Measurements from ENCODE around the gene AKAP8L.

Gene AKAP8L

GRCh38 chr19:15463861-15464371 is 45.1 kb upstream of the AKAP8L start:
- TF ChIP-seq CTCF (IDR thresholded peaks at IDR 0.05; ENCODE audit: control extremely low read depth, extremely low read depth, low read depth, missing control alignments) = no peak
- POLR2A ChIA-PET = interaction anchor here (0.6 to 1.3 kb wide), 2 partner anchors 45 to 1864 kb away, joined by 3 to 4 read pairs; partner anchors contain the start of gene AKAP8L
- DNase-seq (ENCODE audit: extremely low spot score) = peak; percentile 69
- CTCF ChIA-PET = interaction anchor here (0.9 to 1.9 kb wide), 5 partner anchors 11 to 92 kb away, joined by 3 to 5 read pairs (median 4); partner anchors contain the start of gene PGLYRP2

- POLR2A ChIA-PET = no interaction called here
Measured at GRCh38 chr19:15461694-15462093, 42.9 kb upstream of the AKAP8L start.

GRCh38 chr19:15457701-15458484 is 39.1 kb upstream of the AKAP8L start:
- DNase-seq (ENCODE audit: extremely low spot score) = no peak
- CTCF ChIA-PET = interaction anchor here (1.5 kb wide), 1 partner anchor 8 kb away, joined by 3 read pairs; no protein-coding TSS in a partner anchor
- TF ChIP-seq CTCF (IDR thresholded peaks at IDR 0.05; ENCODE audit: control extremely low read depth, extremely low read depth, low read depth, missing control alignments) = no peak
- POLR2A ChIA-PET = no interaction called here

More at GRCh38 chr19:15461694-15462093, 42.9 kb upstream of the AKAP8L start:
- TF ChIP-seq CTCF (IDR thresholded peaks at IDR 0.05; ENCODE audit: control extremely low read depth, extremely low read depth, low read depth, missing control alignments) = no peak
- CTCF ChIA-PET = interaction anchor here (1.2 kb wide), 1 partner anchor 94 kb away, joined by 3 read pairs; no protein-coding TSS in a partner anchor
- DNase-seq (ENCODE audit: extremely low spot score) = no peak

DNA sequence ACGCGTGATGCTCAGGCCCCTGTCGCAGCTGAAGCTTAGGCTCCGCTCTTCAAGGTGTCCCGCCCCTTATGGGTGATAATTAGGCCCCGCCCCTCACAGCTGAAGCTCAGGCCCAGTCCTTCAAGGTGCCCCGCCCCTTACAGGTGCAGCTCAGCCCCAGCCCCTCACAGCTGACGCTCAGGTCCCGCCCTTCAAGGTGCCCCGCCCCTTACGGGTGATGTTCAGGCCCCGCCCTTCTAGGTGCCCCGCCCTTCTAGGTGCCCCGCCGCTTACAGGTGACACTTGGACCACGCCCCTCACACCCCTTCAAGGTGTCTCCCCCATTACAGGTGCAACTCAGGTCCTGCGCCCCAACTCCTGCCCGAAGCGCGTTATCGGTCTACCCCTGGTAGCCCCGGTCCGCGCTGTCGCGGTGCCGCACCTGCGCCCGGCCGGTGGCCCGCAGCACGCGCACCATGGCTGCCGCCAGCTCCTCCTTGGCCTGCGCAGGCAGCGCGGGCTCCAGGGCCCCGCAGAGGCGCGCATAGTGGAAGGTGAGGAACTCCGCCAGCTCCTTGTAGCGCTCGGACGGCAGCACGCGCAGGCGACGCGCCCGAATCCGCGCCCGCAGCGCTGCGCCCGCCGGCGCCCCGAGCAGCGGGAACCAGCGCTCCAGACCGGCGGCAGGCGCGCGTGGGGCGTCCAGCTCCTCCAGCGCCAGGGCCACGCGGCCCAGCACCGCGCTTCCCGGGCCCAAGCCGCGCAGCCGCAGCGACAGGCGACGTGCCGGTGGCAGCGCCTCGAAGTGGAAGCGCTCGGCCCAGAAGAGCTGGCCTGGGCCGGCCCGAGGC is 38.3 kb upstream of the AKAP8L start:
- ChIA-PET POLR2A (interaction anchor here (1.3 kb wide), 1 partner anchor 38 kb away, joined by 3 read pairs; the partner anchor contains the start of gene AKAP8L), CTCF (interaction anchor here (1.3 to 1.5 kb wide), 2 partner anchors 9 to 40 kb away, joined by 3 to 4 read pairs; no protein-coding TSS in a partner anchor)
- DNase-seq (ENCODE audit: extremely low spot score) = no peak
- TF ChIP-seq CTCF (IDR thresholded peaks at IDR 0.05; ENCODE audit: control extremely low read depth, extremely low read depth, low read depth, missing control alignments) = no peak

DNA sequence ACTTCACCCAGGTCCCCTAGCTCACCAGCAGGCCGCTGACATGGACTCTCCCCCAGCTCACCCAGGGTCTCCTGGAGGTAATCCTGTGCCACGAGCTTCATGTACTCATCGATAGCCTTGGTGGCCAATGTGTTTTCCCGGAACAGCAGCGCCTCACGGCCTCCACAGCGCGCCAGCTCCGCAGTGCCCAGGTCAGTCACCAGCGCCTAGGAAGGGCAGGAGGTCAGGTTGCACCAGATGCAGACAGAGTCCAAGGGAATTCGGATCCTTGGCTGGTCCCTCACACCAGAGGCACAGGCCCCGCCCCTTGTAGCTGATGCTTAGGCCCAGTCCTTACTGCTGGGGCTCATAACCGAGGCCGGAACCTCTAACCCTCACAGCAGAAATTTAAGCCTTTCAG is 37.7 kb upstream of the AKAP8L start:
- no peak for TF ChIP-seq CTCF (IDR thresholded peaks at IDR 0.05; ENCODE audit: control extremely low read depth, extremely low read depth, low read depth, missing control alignments)
- no peak for DNase-seq (ENCODE audit: extremely low spot score)
- ChIA-PET POLR2A (interaction anchor here (1.3 kb wide), 1 partner anchor 37 kb away, joined by 3 read pairs; the partner anchor contains the start of gene AKAP8L), CTCF (interaction anchor here (1.3 to 1.5 kb wide), 2 partner anchors 10 to 39 kb away, joined by 3 to 4 read pairs; no protein-coding TSS in a partner anchor)

GRCh38 chr19:15455996-15456395 is 37.2 kb upstream of the AKAP8L start:
- ChIA-PET CTCF (interaction anchor here (1.3 kb wide), 1 partner anchor 39 kb away, joined by 4 read pairs; no protein-coding TSS in a partner anchor), POLR2A (interaction anchor here (1.3 kb wide), 1 partner anchor 37 kb away, joined by 3 read pairs; the partner anchor contains the start of gene AKAP8L)
- no peak for TF ChIP-seq CTCF (IDR thresholded peaks at IDR 0.05; ENCODE audit: control extremely low read depth, extremely low read depth, low read depth, missing control alignments)
- DNase-seq (ENCODE audit: extremely low spot score) = no peak

All from GM10248 (cell line).